Ovary (tissue), 9 donors: ENCODE measurements around the gene PUS3. TPM values are rescaled to one million over a fixed set of nuclear protein-coding genes. Genes with fewer than 3 reads are reported as not detected.

ENCODE experiments used
- DNase-seq, 5 donors: peaks; one replicate each; pipeline ENCODE4 v3.0.0-alpha.2; 2019 to 2020
- H3K27ac ChIP-seq, 2 donors: fragments of 200-600 bp; one replicate each; pipeline versions ENCODE4 v1.5.1 to v1.8.0; 2019 to 2022
- H3K27me3 ChIP-seq: fragments of 200-600 bp; one replicate; pipeline ENCODE4 v1.8.0; 2022
- H3K36me3 ChIP-seq: fragments of 200-600 bp; sonication (generic); one replicate; pipeline ENCODE4 v1.5.1; 2019
- H3K4me1 ChIP-seq: one replicate; pipeline ENCODE4 v1.8.1; 2013; ENCODE audit warnings: mild to moderate bottlenecking, moderate library complexity; ENCODE audit not compliant: insufficient read depth
- H3K4me3 ChIP-seq: fragments of 200-600 bp; sonication (generic); one replicate; pipeline ENCODE4 v1.5.1; 2017
- H3K9me3 ChIP-seq, 2 donors: fragments of 200-600 bp in 1 of 2; sonication (generic) in 1 of 2; one replicate each; pipeline versions ENCODE4 v1.5.1 to v1.8.1; 2013 to 2019; ENCODE audit warnings: mild to moderate bottlenecking in 1 of 2, moderate library complexity in 1 of 2
- EP300 ChIP-seq: sonication (generic); formaldehyde crosslinking; IDR thresholded peaks from one replicate; pipeline ENCODE4 v1.6.1; 2017; ENCODE audit warnings: antibody characterized with exemption
- POLR2A ChIP-seq: fragments of 450-650 bp; IDR thresholded peaks from one replicate; pipeline ENCODE4 v1.6.1; 2017; ENCODE audit warnings: antibody characterized with exemption, mild to moderate bottlenecking, moderate library complexity
- intact Hi-C, 4 donors: fragments of 100-400 bp; cut with DNase I; formaldehyde crosslinking; loops; one replicate each; pipeline versions ENCODE4 v1.11.0 to v1.15.1; 2022 to 2023
- polyA plus RNA-seq, 2 donors: library from polyadenylated mRNA; stranded (reverse); fragments of 200-250 nt in 1 of 2; fragments of 350-450 nt in 1 of 2; fragmentation: Illumina TruSeq in 1 of 2; extraction: RNeasy Lipid Tissue Mini Kit (QIAGEN cat#74804) in 1 of 2; gene quantifications; one replicate each; pipeline ENCODE4 v1.2.3, GENCODE V29; 2013 to 2014
- total RNA-seq, 7 donors: library from RNA; depleted of rRNA in 2 of 7; stranded (reverse); fragments of >200 nt in 2 of 7; fragmentation: NEBNext Ultra II Directional in 3 of 7; extraction: Animal tissue kit (Norgen Biotek cat#: 25700) in 3 of 7; gene quantifications; one replicate each; pipeline versions ENCODE4 v1.1.0 to v1.2.4, GENCODE V29; 2016 to 2023
- TF ChIP-seq, protein P1 (sequence below), 3 donors: fragments of 450-650 bp in 2 of 3; fragments of 200-600 bp in 1 of 3; IDR thresholded peaks; one replicate each; pipeline versions ENCODE4 v1.5.1 to v1.8.0; 2016 to 2022; ENCODE audit warnings: antibody characterized with exemption in 3 of 3, mild to moderate bottlenecking in 1 of 3
- donor health status: DM: no; HTN: no; CAD: no; lungs with moderate emphysema.
- donor health status: DM: no; HTN: no; CAD: no.
- donor health status: Bipolar disorder and iron deficiency.
- donor health status: DM: yes; HTN: yes; CAD: no.
- donor health status: DM: no; HTN: no; CAD: no.
- donor health status: DM: yes; HTN: yes; CAD: no.

The PUS3 gene
- total and polyA plus RNA-seq, 9 donors = 3.8 to 16.7 (median 8.9) TPM

- H3K36me3 ChIP-seq = no peaks in the 10 kb centered on the region
- H3K27ac ChIP-seq = no peak overlapping the region
- no peak overlapping the region for H3K4me3 ChIP-seq
- no peak for DNase-seq
- TF ChIP-seq POLR2A (no peak), EP300 (no peak)
- TF ChIP-seq, protein P1, sequence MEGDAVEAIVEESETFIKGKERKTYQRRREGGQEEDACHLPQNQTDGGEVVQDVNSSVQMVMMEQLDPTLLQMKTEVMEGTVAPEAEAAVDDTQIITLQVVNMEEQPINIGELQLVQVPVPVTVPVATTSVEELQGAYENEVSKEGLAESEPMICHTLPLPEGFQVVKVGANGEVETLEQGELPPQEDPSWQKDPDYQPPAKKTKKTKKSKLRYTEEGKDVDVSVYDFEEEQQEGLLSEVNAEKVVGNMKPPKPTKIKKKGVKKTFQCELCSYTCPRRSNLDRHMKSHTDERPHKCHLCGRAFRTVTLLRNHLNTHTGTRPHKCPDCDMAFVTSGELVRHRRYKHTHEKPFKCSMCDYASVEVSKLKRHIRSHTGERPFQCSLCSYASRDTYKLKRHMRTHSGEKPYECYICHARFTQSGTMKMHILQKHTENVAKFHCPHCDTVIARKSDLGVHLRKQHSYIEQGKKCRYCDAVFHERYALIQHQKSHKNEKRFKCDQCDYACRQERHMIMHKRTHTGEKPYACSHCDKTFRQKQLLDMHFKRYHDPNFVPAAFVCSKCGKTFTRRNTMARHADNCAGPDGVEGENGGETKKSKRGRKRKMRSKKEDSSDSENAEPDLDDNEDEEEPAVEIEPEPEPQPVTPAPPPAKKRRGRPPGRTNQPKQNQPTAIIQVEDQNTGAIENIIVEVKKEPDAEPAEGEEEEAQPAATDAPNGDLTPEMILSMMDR (IDR thresholded peaks at IDR 0.05) = no peak
- H3K9me3 ChIP-seq = no peaks in the 10 kb centered on the region
- H3K4me1 ChIP-seq = no peaks in the 10 kb centered on the region
- intact Hi-C loops = no loop called here
- no peaks in the 10 kb centered on the region for H3K27me3 ChIP-seq
Measured at GRCh38 chr11:125846188-125846587, 56.8 kb downstream of the PUS3 start.

Other genes starting within 250 kb of the PUS3 start
- not detected for gene ACRV1, start 222.4 kb downstream of the PUS3 start, total RNA-seq
- gene ACRV1, start 222.4 kb downstream of the PUS3 start, polyA plus RNA-seq = not detected
- gene PATE1, start 156.9 kb downstream of the PUS3 start, total RNA-seq = not detected
- under 1 TPM in 1 of 2 donors, not detected in 1; 0.30 TPM for gene PATE1, start 156.9 kb downstream of the PUS3 start, polyA plus RNA-seq
- under 1 TPM in 1 of 7 donors, not detected in 6; 0.12 TPM for gene PATE2, start 124.4 kb downstream of the PUS3 start, total RNA-seq
- gene PATE2, start 124.4 kb downstream of the PUS3 start, polyA plus RNA-seq = under 1 TPM in 1 of 2 donors, not detected in 1; 0.10 TPM
- not detected for gene PATE3, start 115.1 kb downstream of the PUS3 start, total RNA-seq
- gene PATE3, start 115.1 kb downstream of the PUS3 start, polyA plus RNA-seq = not detected
- not detected for gene PATE4, start 69.9 kb downstream of the PUS3 start, total RNA-seq
- gene PATE4, start 69.9 kb downstream of the PUS3 start, polyA plus RNA-seq = not detected
- gene HYLS1, start 15.5 kb downstream of the PUS3 start, total RNA-seq = 1 to 10 TPM; 2.2 to 5.5 (median 4.5) TPM
- gene HYLS1, start 15.5 kb downstream of the PUS3 start, polyA plus RNA-seq = 1 to 10 TPM; 3.0 to 8.8 TPM
- under 1 TPM in 6 of 7 donors, not detected in 1; 0.23 to 0.92 (median 0.56) TPM for gene DDX25, start 1.3 kb upstream of the PUS3 start, total RNA-seq
- under 1 TPM; 0.51 to 0.88 TPM for gene DDX25, start 1.3 kb upstream of the PUS3 start, polyA plus RNA-seq
- 1 to 10 TPM in 3 of 7 donors, under 1 TPM in 4; 0.08 to 3.3 (median 0.97) TPM for gene VSIG10L2, start 42.8 kb upstream of the PUS3 start, total RNA-seq
- under 1 TPM; 0.25 to 0.40 TPM for gene VSIG10L2, start 42.8 kb upstream of the PUS3 start, polyA plus RNA-seq
- gene CDON, start 159.7 kb upstream of the PUS3 start, total RNA-seq = 100 to 1,000 TPM in 5 of 7 donors, 10 to 100 TPM in 2; 46.3 to 211 (median 137) TPM
- gene CDON, start 159.7 kb upstream of the PUS3 start, polyA plus RNA-seq = 10 to 100 TPM; 15.0 to 42.7 TPM